Measurements from ENCODE around the gene WDR37.
"Not testable (repeated sequence)": the region's sequence is repeated elsewhere in the genome, so short reads cannot be mapped to it uniquely, and the experiment has no call there.

Gene WDR37

GRCh38 chr10:1022413-1022812 is 33.8 kb upstream of the WDR37 start:
- Histone ChIP-seq H3K36me3 (ENCODE audit: insufficient read depth, low read length) (peaks cover 11% of the 10 kb centered on the region; the same call in 1 of the 2 replicates), H3K27ac (ENCODE audit: low read depth, low read length) (no peak overlapping the region), H2AFZ (ENCODE audit: low read length, unreplicated experiment) (no peak overlapping the region), H3K79me2 (ENCODE audit: control insufficient read depth, insufficient read depth, low read length, unreplicated experiment) (no peaks in the 10 kb centered on the region), H3K4me1 (ENCODE audit: control insufficient read depth, insufficient read depth, low read length, unreplicated experiment) (no peaks in the 10 kb centered on the region), H3K4me3 (ENCODE audit: low read depth, low read length) (no peak overlapping the region), H3K27me3 (ENCODE audit: insufficient read depth, low read length) (no peaks in the 10 kb centered on the region)

GRCh38 chr10:1024103-1024502 is 32.1 kb upstream of the WDR37 start:
- no peak overlapping the region for H2AFZ ChIP-seq (ENCODE audit: low read length, unreplicated experiment)
- no peak overlapping the region for H3K27ac ChIP-seq (ENCODE audit: low read depth, low read length)
- H3K27me3 ChIP-seq (ENCODE audit: insufficient read depth, low read length), result no peaks in the 10 kb centered on the region
- no peaks in the 10 kb centered on the region for H3K4me1 ChIP-seq (ENCODE audit: control insufficient read depth, insufficient read depth, low read length, unreplicated experiment)
- H3K36me3 ChIP-seq (ENCODE audit: insufficient read depth, low read length), result peaks cover 1% of the 10 kb centered on the region; the same call in 1 of the 2 replicates
- no peak overlapping the region for H3K4me3 ChIP-seq (ENCODE audit: low read depth, low read length)
- H3K79me2 ChIP-seq (ENCODE audit: control insufficient read depth, insufficient read depth, low read length, unreplicated experiment), result no peaks in the 10 kb centered on the region

- H3K79me2 ChIP-seq (ENCODE audit: control insufficient read depth, insufficient read depth, low read length, unreplicated experiment), result no peaks in the 10 kb centered on the region
- no peaks in the 10 kb centered on the region for H3K27me3 ChIP-seq (ENCODE audit: insufficient read depth, low read length)
- no peaks in the 10 kb centered on the region for H3K36me3 ChIP-seq (ENCODE audit: insufficient read depth, low read length)
- no peaks in the 10 kb centered on the region for H3K4me1 ChIP-seq (ENCODE audit: control insufficient read depth, insufficient read depth, low read length, unreplicated experiment)
- H3K4me3 ChIP-seq (ENCODE audit: low read depth, low read length), result no peak within 1 kb of the TSS
- no peak within 1 kb of the TSS for H3K27ac ChIP-seq (ENCODE audit: low read depth, low read length)
- H2AFZ ChIP-seq (ENCODE audit: low read length, unreplicated experiment), result no peak within 1 kb of the TSS
Observed at GRCh38 chr10:1025683-1026082, 30.5 kb upstream of the WDR37 start, which contains the start of gene IDI2. IDI2 (minus strand) TSS chr10:1025859; CDS start chr10:1024723, 1,136 bp downstream.

GRCh38 chr10:1026578-1026977 is 29.6 kb upstream of the WDR37 start:
- Histone ChIP-seq H2AFZ (ENCODE audit: low read length, unreplicated experiment) (no peak overlapping the region), H3K79me2 (ENCODE audit: control insufficient read depth, insufficient read depth, low read length, unreplicated experiment) (no peaks in the 10 kb centered on the region), H3K27ac (ENCODE audit: low read depth, low read length) (no peak overlapping the region), H3K36me3 (ENCODE audit: insufficient read depth, low read length) (no peaks in the 10 kb centered on the region), H3K27me3 (ENCODE audit: insufficient read depth, low read length) (no peaks in the 10 kb centered on the region), H3K4me3 (ENCODE audit: low read depth, low read length) (no peak overlapping the region), H3K4me1 (ENCODE audit: control insufficient read depth, insufficient read depth, low read length, unreplicated experiment) (no peaks in the 10 kb centered on the region)

- no peak overlapping the region for H3K27ac ChIP-seq (ENCODE audit: low read depth, low read length)
- no peaks in the 10 kb centered on the region for H3K27me3 ChIP-seq (ENCODE audit: insufficient read depth, low read length)
- H3K79me2 ChIP-seq (ENCODE audit: control insufficient read depth, insufficient read depth, low read length, unreplicated experiment), result no peaks in the 10 kb centered on the region
- H3K4me3 ChIP-seq (ENCODE audit: low read depth, low read length), result no peak overlapping the region
- no peaks in the 10 kb centered on the region for H3K36me3 ChIP-seq (ENCODE audit: insufficient read depth, low read length)
- H2AFZ ChIP-seq (ENCODE audit: low read length, unreplicated experiment), result no peak overlapping the region
- no peaks in the 10 kb centered on the region for H3K4me1 ChIP-seq (ENCODE audit: control insufficient read depth, insufficient read depth, low read length, unreplicated experiment)
Observed at GRCh38 chr10:1029838-1030237, 26.3 kb upstream of the WDR37 start.

- Histone ChIP-seq H3K79me2 (ENCODE audit: control insufficient read depth, insufficient read depth, low read length, unreplicated experiment) (no peaks in the 10 kb centered on the region), H3K4me1 (ENCODE audit: control insufficient read depth, insufficient read depth, low read length, unreplicated experiment) (no peaks in the 10 kb centered on the region), H3K36me3 (ENCODE audit: insufficient read depth, low read length) (no peaks in the 10 kb centered on the region), H3K27ac (ENCODE audit: low read depth, low read length) (no peak overlapping the region), H3K4me3 (ENCODE audit: low read depth, low read length) (no peak overlapping the region), H3K27me3 (ENCODE audit: insufficient read depth, low read length) (no peaks in the 10 kb centered on the region), H2AFZ (ENCODE audit: low read length, unreplicated experiment) (no peak overlapping the region)
Observed at GRCh38 chr10:1033601-1034000, 22.6 kb upstream of the WDR37 start.

GRCh38 chr10:1034758-1035157 is 21.4 kb upstream of the WDR37 start:
- Histone ChIP-seq H3K4me3 (ENCODE audit: low read depth, low read length) (no peak overlapping the region), H3K27me3 (ENCODE audit: insufficient read depth, low read length) (no peaks in the 10 kb centered on the region), H3K4me1 (ENCODE audit: control insufficient read depth, insufficient read depth, low read length, unreplicated experiment) (no peaks in the 10 kb centered on the region)

GRCh38 chr10:1035201-1035600 is 21.0 kb upstream of the WDR37 start:
- no peaks in the 10 kb centered on the region for H3K27me3 ChIP-seq (ENCODE audit: insufficient read depth, low read length)
- H3K36me3 ChIP-seq (ENCODE audit: insufficient read depth, low read length), result no peaks in the 10 kb centered on the region
- H3K4me1 ChIP-seq (ENCODE audit: control insufficient read depth, insufficient read depth, low read length, unreplicated experiment), result no peaks in the 10 kb centered on the region
- H2AFZ ChIP-seq (ENCODE audit: low read length, unreplicated experiment), result no peak overlapping the region
- H3K79me2 ChIP-seq (ENCODE audit: control insufficient read depth, insufficient read depth, low read length, unreplicated experiment), result no peaks in the 10 kb centered on the region
- H3K27ac ChIP-seq (ENCODE audit: low read depth, low read length), result no peak overlapping the region
- H3K4me3 ChIP-seq (ENCODE audit: low read depth, low read length), result no peak overlapping the region

More at GRCh38 chr10:1034758-1035157, 21.4 kb upstream of the WDR37 start:
- no peaks in the 10 kb centered on the region for H3K36me3 ChIP-seq (ENCODE audit: insufficient read depth, low read length)
- H3K27ac ChIP-seq (ENCODE audit: low read depth, low read length), result no peak overlapping the region
- no peaks in the 10 kb centered on the region for H3K79me2 ChIP-seq (ENCODE audit: control insufficient read depth, insufficient read depth, low read length, unreplicated experiment)
- H2AFZ ChIP-seq (ENCODE audit: low read length, unreplicated experiment), result no peak overlapping the region

- Histone ChIP-seq H3K4me3 (ENCODE audit: low read depth, low read length) (no peak overlapping the region), H3K27me3 (ENCODE audit: insufficient read depth, low read length) (no peaks in the 10 kb centered on the region), H3K36me3 (ENCODE audit: insufficient read depth, low read length) (peaks cover 4% of the 10 kb centered on the region; the same call in 1 of the 2 replicates), H3K4me1 (ENCODE audit: control insufficient read depth, insufficient read depth, low read length, unreplicated experiment) (no peaks in the 10 kb centered on the region), H2AFZ (ENCODE audit: low read length, unreplicated experiment) (no peak overlapping the region), H3K79me2 (ENCODE audit: control insufficient read depth, insufficient read depth, low read length, unreplicated experiment) (no peaks in the 10 kb centered on the region), H3K27ac (ENCODE audit: low read depth, low read length) (no peak overlapping the region)
Observed at GRCh38 chr10:1036341-1036791, 19.8 kb upstream of the WDR37 start.

- peaks cover 7% of the 10 kb centered on the region; the same call in 1 of the 2 replicates for H3K36me3 ChIP-seq (ENCODE audit: insufficient read depth, low read length)
- H3K27ac ChIP-seq (ENCODE audit: low read depth, low read length), result no peak overlapping the region
- H3K4me1 ChIP-seq (ENCODE audit: control insufficient read depth, insufficient read depth, low read length, unreplicated experiment), result no peaks in the 10 kb centered on the region
- no peaks in the 10 kb centered on the region for H3K27me3 ChIP-seq (ENCODE audit: insufficient read depth, low read length)
- H2AFZ ChIP-seq (ENCODE audit: low read length, unreplicated experiment), result no peak overlapping the region
- H3K4me3 ChIP-seq (ENCODE audit: low read depth, low read length), result no peak overlapping the region
- H3K79me2 ChIP-seq (ENCODE audit: control insufficient read depth, insufficient read depth, low read length, unreplicated experiment), result no peaks in the 10 kb centered on the region
Observed at GRCh38 chr10:1037098-1037497, 19.1 kb upstream of the WDR37 start.

- H3K36me3 ChIP-seq (ENCODE audit: insufficient read depth, low read length), result peaks cover 19% of the 10 kb centered on the region
- not testable (repeated sequence) for H3K79me2 ChIP-seq (ENCODE audit: control insufficient read depth, insufficient read depth, low read length, unreplicated experiment); H3K4me1 ChIP-seq (ENCODE audit: control insufficient read depth, insufficient read depth, low read length, unreplicated experiment); H3K4me3 ChIP-seq (ENCODE audit: low read depth, low read length); H3K27ac ChIP-seq (ENCODE audit: low read depth, low read length); H3K27me3 ChIP-seq (ENCODE audit: insufficient read depth, low read length); H2AFZ ChIP-seq (ENCODE audit: low read length, unreplicated experiment)
Observed at GRCh38 chr10:1038769-1039168, 17.4 kb upstream of the WDR37 start.

Data from ACC112 (cell line).